ENCODE results near the gene SLC2A4RG.

Gene SLC2A4RG

DNA sequence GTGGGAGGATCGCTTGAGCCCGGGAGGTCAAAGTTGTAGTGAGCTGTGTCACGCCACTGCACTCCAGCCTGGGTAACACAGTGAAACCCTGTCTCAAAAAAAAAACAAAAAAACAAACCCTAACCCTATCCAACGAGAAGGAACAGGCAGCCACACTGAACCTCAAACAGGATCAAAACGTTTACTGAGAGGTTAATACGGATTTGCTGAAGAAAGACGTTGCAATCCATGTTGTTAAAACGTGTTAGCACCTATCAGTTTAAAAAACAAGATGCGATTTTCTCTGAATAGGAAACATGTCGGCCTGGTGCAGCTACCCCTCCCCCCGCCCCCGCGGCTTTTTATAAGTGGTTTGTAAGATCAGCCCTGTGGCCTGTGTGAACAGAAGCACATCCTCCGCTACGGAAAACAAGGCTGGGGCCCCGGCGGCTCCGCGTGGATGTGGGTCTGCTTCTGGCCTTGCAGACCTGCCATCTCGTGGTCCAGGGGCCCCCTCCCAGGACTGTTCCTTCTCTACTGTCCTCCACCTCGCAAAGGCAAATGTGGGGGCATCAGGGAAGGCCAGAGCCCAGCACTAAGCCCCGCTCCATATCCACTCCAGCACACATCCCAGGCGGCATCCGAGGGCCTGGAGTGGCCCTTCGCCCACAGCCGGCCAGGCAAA, 11.4 kb downstream of the SLC2A4RG start:
- DNase-seq (ENCODE audit: extremely low read depth in 1 of 2, low read depth in 1 of 2) = peak in 1 of 2 donors; percentile 41

DNA sequence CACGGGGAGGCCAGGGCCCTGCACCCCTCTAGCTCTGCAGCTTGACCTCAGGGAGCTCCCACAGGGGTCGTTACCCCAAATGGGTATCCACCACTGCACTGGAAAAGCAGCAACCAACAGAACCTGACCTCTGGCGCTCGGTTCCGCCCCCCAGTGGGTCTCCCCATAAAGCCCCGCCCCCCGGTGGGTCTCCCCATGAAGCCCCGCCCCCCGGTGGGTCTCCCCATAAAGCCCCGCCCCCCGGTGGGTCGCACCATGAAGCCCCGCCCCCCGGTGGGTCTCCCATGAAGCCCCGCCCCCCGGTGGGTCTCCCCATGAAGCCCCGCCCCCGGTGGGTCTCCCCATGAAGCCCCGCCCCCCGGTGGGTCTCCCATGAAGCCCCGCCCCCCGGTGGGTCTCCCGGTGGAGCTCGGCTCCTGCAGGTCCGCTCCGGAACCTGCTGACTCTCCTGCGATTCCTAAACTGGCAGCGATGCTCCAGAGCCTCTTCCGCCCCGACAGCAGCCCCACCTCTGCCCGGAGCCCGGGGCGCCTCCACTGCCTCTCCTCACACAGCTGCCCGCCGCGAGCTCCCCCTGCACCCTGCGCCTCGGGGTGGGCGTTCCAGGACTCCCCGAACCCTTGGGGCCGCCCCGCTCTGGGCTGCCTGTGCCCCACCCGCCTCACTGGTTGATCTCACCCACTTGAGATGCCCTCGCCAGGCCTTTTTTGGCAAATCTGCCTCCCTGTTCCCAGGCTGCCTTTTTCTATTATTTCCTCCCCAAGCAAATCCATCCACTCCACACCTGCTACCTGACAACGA, 12.1 kb downstream of the SLC2A4RG start:
- no peak for DNase-seq (ENCODE audit: extremely low read depth in 1 of 2, low read depth in 1 of 2)

DNA sequence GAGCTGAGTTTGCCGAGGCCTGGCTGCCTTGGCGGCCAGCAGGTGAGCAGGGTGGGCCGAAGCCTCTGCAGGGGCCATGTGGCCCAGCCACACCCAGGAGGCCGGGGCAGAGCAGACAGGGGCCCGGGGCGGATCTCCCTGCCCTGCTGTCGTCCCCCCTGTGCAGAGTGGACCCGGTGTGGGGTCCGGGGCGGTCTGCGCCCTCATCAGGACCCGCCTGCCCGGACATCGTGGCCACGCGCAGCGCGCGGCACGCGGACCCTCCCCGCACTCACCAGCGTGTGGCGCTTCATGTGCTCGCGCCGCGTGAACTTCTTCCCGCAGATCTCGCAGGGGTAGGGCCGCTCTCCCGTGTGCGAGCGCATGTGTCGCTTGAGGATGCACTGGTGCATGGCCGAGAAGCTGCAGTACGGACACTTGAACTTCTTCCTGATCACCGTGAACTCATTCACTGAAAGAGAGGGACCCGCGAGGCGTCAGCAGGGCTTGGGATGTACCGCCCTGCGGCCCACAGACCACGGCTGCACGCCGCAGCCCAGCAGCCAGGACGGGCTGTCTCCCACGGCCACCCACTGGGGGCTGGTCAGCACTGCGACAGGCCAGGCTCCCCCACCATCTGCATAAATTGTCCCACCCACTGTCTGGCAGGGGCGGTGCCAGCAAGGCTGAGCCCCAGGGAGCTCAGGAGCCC, 13.0 kb downstream of the SLC2A4RG start:
- no peak for DNase-seq (ENCODE audit: extremely low read depth in 1 of 2, low read depth in 1 of 2)

DNA sequence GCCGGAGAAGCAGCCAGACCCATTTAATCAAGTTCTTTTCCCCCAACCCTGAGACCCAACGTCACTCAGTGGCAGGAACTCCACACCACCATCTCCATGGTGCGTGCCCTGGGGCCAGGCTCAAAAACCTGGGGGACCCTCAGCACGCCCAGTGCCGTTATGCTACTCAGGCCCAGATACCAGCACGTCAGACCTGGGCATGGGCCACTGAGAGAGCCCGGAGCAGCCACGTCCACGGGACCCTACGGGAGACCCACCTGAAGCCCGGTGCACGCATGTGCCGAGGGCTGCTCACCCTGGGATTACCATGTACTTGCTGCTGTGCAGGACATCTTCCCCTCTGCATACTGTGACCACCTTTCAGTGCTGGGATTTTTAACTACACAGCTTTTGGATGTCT, 13.8 kb downstream of the SLC2A4RG start:
- no peak for DNase-seq (ENCODE audit: extremely low read depth in 1 of 2, low read depth in 1 of 2)

DNA sequence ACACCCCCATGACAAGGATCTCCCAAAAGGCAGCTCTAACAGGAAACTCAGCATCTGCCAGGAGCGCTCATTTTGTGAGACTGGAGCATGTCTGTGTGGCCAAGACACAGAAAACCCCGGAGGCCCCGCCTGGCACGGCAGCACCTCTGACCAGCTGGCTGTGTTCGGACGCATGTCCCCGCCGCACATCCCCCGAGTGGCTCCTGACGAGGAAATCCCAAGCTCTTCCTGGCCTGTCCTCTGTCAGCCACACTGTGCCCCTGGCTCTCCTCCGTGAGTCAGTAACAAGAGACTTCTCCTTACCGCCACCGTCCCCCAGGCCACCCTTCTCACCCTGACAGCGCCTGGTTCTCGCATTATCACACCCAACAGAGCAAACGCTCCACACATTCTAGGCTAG, 14.4 kb downstream of the SLC2A4RG start:
- DNase-seq (ENCODE audit: extremely low read depth in 1 of 2, low read depth in 1 of 2) = no peak

DNA sequence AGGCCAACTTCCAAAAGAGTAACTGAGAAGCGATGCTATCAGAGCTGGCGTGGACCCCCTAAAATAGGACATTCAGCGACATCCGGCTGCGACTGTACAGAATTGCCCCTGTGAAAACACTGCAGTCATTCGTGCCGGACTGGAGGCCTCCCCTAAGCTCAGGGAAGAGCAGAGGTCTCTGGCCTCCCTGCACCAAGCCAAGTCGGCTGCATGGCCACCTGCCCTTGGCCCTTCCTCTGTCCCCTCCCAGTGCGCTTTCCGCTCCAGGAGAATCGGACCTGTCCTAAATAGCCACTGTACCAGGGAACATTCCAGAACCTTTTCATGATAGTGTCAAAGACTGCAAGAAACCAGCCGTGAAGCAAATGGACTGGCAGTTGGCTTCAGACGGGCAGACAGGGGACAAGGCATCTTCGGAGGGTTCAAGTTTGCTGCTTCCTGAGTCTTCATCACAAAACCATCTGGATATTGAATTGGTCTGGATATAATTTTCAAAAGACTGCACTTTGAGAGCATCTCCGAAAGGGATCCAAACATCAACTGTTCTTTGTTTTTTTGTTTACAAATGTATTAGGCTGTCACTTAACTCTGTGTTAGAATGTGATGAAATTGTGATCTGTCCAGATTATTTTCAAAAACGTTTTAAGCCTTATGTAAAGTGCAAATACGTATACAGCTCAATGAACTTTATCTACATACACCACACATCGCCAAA, 16.5 kb downstream of the SLC2A4RG start:
- DNase-seq (ENCODE audit: extremely low read depth in 1 of 2, low read depth in 1 of 2) = no peak

DNA sequence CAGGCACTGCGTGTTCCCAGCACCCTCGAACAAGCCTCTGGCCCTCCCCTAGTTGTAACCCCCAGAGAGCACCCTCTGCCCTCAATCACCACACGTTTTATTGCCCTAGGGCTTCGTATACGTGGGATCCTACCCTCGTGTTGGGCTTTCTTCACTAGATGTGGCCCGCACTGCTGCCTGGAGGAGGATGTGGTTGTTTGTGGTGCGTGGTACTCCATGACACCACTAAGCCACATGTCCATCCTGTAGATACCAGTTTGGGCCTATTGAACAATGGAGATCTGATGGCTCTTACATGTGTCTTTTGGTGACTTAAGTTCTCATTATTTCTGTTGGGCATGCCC, 17.0 kb downstream of the SLC2A4RG start:
- DNase-seq (ENCODE audit: extremely low read depth in 1 of 2, low read depth in 1 of 2) = no peak

DNA sequence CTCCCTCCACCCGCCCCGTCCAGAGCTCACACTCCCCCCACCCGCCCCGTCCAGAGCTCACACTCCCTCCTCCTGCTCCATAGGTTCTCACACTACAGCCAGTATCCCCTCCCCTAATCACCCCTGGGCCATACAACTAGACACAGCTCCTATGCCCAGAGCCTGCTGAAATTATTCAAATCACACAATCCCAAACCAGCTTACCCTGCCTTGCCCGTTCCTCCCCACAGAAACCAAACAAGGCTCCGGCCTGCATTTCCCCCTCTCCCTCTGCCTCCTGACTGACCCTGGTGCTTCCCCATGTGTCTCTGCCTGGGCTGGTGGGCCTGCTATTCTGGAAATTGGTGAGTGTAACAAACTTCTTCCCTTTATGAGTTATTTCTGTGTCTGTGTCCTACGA, 18.6 kb downstream of the SLC2A4RG start:
- DNase-seq (ENCODE audit: extremely low read depth in 1 of 2, low read depth in 1 of 2) = no peak

DNA sequence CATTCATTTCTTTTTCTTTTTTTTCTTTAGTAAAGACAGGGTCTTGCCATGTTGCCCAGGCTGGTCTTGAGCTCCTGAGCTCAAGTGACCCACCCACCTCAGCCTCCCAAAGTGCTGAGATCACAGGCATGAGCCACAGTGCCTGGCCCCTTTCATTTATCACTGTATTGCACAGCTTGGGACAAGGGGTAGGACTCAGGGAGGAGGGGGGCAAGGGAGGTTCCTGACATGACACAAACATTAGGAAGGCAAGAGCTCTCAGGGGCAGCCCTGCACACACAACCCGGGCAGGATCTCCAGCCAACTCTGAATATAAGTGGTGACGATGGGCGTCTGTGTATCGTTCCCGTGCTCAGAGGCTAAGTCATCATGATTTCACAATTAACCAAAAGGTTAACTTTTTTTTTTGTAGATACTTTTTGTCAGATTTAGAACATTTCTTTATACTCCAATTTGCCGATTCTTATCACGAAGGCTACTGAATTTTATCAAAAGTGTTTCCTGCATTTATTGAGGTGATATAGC, 19.9 kb downstream of the SLC2A4RG start:
- DNase-seq (ENCODE audit: extremely low read depth in 1 of 2, low read depth in 1 of 2) = no peak

DNA sequence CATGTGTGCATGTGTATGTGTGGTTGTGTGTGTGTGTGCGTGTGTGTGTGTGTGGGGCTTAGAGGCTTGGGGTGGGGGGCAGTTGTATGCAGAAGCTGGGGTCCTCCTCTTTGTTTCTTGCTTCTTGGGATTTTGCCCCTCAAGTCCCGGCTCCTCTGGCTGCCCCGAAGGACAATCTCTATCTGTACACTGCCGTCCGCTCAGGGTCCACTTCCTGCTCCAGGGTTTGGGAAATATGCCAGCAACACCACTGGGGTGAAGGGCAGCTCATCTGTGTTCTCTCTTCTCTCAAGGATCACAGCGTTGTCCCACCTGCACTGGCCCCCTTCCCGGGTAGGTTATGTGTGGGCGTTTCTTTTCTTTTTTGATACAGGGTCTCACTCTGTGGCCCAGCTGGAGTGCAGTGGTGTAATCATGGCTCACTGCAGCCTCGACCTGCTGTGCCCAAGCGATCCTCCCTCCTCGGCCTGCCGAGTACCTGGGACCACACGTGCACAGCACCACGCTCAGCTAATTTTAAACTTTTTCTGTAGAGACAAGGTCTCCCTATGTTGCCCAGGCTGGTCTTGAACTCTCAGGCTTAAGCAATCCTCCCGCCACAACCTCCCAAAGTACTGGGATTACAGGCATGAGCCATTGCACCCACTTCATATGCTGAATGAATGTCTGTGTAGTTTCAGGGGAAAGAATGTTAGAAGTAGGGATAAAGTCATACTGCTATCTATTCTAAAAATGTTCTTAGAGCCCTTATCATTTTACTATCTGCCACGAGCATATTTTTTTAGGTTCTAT, 25.7 kb downstream of the SLC2A4RG start:
- no peak for DNase-seq (ENCODE audit: extremely low read depth in 1 of 2, low read depth in 1 of 2)

DNA sequence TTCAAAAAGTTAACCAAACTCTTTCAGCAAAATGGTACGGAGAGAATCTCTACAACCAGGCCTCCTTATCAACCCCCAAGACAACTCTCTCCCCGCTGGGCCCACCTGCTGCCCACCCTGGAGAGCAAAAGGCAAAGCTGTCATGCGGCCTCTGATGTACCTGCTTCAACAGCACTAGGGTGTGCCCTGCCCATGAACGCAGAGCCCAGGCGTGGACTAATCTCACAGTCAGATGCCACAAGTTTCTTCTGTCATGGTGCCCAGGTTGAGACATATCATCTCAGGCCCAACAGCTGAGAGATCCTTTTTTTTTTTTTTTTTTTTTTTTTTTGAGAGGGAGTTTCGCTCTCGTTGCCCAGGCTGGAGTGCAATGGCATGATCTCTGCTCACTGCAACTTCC, 26.3 kb downstream of the SLC2A4RG start:
- DNase-seq (ENCODE audit: extremely low read depth in 1 of 2, low read depth in 1 of 2) = no peak

DNA sequence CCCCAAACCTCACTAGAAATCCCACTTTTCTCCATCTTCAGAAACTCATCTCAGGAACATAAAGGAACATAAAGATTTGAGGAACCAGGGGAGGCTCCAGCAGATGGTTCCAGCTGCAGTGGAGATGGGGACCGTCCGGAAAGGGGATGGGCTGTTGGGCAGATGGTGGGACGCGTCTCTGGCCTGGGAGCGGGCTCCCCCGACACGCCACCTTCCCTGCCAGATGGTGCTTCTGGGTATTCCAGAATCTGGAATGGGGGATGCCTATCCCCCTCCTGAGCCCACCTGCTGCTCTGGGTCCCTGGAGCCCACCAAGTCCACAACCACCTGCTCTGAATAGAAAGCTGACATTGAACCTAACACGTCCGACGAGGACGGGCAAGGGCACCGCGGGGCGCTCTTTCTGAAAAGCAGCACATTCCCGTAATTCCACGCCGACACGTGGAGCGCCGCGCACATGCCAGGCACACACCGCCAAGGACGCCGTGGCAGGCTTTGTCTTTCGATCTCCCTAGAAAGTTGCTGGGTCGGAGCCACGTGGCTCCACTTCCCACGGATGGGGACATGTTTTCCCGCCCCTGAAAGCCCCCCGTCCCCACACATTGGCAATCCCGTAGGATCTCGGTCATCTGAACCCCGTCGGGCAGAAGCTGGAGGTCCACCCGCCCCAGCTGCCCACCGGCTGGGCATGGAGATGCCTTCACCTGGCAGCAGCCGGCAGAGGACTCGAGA, 27.3 kb downstream of the SLC2A4RG start:
- no peak for DNase-seq (ENCODE audit: extremely low read depth in 1 of 2, low read depth in 1 of 2)

DNA sequence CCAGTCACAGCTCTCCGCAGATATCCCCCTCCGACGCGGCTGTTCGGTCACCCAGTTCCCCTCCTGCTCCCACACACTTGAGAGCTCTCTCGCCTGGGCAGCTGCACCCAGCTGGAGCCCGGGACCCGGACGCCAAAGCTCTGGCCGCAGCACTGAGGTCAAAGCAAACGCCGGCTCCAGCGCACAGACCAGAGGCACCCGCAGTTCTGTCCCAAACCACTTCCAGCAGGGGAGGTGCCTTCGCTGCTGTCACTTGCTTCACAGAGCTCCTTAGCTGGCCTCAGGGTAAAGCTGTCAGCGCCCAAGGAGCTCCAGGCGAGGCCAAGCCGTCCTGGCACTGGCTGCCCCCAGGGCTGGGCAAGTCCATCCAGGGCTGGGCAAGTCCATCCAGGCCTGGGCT, 27.9 kb downstream of the SLC2A4RG start:
- no peak for DNase-seq (ENCODE audit: extremely low read depth in 1 of 2, low read depth in 1 of 2)

DNA sequence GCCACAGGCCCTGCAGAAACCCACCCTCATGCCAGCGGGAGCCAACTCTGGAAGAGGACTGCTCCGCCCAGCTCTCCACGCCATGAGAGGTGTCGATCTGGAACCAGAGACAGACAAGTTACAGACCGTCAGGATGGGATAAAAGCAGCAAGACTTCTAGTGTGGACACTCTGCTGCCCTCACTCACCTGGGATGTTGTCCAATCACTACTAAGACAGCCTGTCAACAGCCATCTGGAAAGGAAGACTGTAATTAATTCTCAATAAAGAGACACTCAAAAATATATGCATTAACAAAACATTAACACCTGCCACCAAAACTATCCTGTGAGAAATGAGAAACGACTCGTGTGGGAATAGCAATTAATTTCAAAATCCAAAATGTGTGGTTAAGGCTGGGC, 28.3 kb downstream of the SLC2A4RG start:
- DNase-seq (ENCODE audit: extremely low read depth in 1 of 2, low read depth in 1 of 2) = no peak

DNA sequence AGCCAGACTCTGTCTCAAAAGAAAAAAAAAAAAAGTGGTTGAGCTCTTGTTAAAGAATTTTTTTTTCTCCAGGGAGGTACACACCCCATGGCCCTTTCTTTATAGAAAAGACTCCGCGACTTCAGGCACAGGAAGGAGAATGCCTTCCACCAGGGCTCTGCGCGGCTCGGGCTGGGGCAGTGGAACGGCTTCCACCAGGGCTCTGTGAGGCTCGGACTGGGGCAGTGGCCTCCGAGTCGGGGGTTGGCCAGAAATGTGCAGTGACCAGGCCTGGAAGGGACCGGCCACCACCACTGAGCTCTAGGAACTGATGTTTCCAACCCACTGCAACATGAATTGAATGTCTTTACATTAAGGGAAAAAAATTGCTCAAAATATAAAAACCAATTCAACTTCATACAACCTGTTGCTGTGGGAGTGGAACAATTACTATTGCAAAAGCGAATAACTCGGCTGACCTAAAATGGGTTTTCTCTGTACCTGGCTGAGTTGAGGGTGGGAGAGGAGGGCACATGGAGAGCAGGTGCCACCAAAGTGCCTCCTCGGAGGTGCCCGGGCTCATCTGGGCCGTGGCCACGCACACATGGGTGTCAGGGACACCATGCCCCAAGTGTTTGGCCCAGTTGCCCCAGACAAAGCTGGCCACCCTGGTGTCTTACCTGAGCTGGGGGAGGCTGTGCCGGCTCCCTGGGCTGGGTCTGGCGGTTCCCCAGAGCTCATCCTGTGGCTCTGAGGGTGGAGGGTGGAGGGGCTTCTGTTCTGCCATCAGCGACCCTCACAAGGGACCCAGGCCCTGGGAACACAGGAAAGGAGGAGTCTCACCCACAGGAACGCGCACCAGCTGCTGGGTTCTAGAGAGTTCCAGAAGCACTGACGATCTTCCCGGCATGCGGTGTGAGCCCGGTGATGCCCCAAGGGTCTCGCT, 29.3 kb downstream of the SLC2A4RG start:
- no peak for DNase-seq (ENCODE audit: extremely low read depth in 1 of 2, low read depth in 1 of 2)

DNA sequence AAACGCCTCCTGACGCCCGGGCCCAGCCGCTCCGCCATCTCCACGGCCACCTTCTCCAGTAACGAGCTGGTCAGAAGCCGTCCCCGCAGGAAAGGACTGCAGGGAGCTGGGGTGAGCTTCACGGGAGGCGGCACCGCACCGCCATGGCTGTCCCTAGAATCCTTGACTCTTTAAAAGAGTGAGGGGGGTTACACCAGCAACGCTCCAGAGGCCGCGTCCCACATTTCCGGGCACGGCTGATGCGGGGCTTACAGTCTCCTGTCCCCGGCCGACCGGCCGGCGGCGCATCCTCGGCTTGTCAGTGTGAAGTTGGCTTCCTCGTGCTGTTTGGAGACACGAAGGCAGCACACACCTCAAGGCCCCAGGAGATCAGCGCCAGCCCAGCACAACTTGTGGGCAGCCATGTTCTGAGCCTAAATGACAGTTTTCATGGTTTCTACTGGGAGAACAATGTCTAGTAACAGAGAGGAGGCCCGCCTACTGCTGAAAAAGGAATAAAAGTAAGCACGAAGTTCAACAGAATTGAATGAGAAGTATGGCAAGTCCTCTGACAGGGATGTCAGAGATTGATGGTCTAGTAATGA, 30.4 kb downstream of the SLC2A4RG start:
- no peak for DNase-seq (ENCODE audit: extremely low read depth in 1 of 2, low read depth in 1 of 2)

DNA sequence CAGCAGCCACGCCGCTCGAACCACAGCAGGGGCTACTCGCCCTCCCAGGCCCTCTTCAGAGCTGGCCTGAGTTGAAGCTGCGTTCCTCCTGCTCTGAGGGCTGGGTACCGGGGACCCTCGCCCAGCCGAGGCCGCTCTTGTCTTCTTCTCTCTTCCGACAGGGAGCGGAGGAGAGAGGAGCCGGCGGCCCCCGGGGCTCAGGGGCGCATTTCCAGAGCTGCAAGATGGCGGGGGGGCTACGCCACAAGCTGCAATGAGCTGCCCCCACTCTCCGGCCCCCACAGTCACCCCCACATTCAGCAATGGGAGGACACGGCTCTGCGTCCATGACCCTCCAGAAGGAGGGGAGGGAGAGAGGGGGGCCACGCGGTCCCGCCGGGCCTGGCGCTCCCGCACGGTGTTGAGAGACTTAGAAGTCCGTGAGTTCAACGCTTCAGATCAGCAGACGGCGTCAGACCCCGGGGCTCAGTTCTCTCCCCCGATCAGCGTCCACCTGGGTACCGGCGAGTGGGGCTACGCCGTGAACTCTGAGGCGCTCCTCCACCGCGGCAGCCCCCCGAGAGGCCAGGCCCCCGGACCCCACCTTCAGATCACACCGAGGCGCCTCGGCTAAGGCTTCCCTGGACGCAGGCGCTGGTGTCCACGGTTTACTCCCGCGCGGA, 31.6 kb downstream of the SLC2A4RG start:
- DNase-seq (ENCODE audit: extremely low read depth in 1 of 2, low read depth in 1 of 2) = no peak
